Memory B cell (primary cell): ENCODE measurements around the gene TNS1.
"Not testable (repeated sequence)": the region's sequence is repeated elsewhere in the genome, so short reads cannot be mapped to it uniquely, and the experiment has no call there.

Source experiments
- ATAC-seq: fragments of 150-1000 bp; cut with Tn5 transposase; 2 replicates; pipeline ENCODE4 v1.10.0; 2021; ENCODE audit warnings: low read depth, mild to moderate bottlenecking, moderate library complexity
- DNase-seq, 2 donors: peaks; one replicate each; pipeline ENCODE4 v3.0.0; 2022; ENCODE audit warnings: low spot score in 2 of 2
- H3K27ac Mint-ChIP-seq: one replicate; pipeline ENCODE4 v1.8.0; 2022; ENCODE audit warnings: mild to moderate bottlenecking, moderate library complexity, mixed read lengths
- H3K27me3 Mint-ChIP-seq: one replicate; pipeline ENCODE4 v1.8.0; 2022; ENCODE audit warnings: mixed read lengths
- H3K36me3 Mint-ChIP-seq: one replicate; pipeline ENCODE4 v1.8.0; 2022; ENCODE audit warnings: mild to moderate bottlenecking, mixed read lengths
- H3K4me1 Mint-ChIP-seq: one replicate; pipeline ENCODE4 v1.8.0; 2022; ENCODE audit warnings: mixed read lengths
- H3K4me3 Mint-ChIP-seq: one replicate; pipeline ENCODE4 v1.8.0; 2022; ENCODE audit warnings: mild to moderate bottlenecking, moderate library complexity, mixed read lengths
- H3K9me3 Mint-ChIP-seq: one replicate; pipeline ENCODE4 v1.8.0; 2022; ENCODE audit warnings: mixed read lengths

TNS1 gene

DNA sequence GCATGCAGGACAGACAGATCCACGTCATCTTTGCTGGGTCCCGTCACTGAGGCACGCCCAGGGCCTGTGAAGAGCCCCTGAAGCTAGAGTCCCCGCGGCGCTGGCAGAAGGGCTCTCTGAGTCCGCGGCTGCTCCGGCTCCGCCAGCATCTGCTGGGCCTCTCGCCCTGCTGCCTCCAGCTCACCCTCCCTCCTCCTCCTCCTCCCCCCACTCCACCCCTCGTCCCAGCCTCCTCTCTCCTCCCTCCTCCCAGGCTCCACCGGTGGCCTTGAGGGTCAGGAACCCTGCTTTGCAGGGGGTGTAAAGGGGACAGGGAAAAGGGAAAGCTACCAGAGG is at the start of gene TNS1:
TNS1 (minus strand) TSS at position 151 of the 336 bp plus-strand sequence; CDS start at position 28, 123 bp downstream.
- H3K4me1 Mint-ChIP-seq, result no peaks in the 10 kb centered on the region
- no peaks in the 10 kb centered on the region for H3K9me3 Mint-ChIP-seq
- H3K36me3 Mint-ChIP-seq, result no peaks in the 10 kb centered on the region
- no peak within 1 kb of the TSS for H3K4me3 Mint-ChIP-seq
- H3K27me3 Mint-ChIP-seq, result peaks cover 24% of the 10 kb centered on the region
- DNase-seq (no peak), ATAC-seq (no peak)
- no peak within 1 kb of the TSS for H3K27ac Mint-ChIP-seq

- H3K27ac Mint-ChIP-seq, result no peak overlapping the region
- H3K4me1 Mint-ChIP-seq, result no peaks in the 10 kb centered on the region
- peaks cover 8% of the 10 kb centered on the region for H3K9me3 Mint-ChIP-seq
- H3K36me3 Mint-ChIP-seq, result peaks cover 3% of the 10 kb centered on the region
- ATAC-seq (no peak), DNase-seq (no peak)
- H3K4me3 Mint-ChIP-seq, result no peak overlapping the region
- H3K27me3 Mint-ChIP-seq, result peaks cover 11% of the 10 kb centered on the region
These were observed 49.1 kb upstream of the TNS1 start for GRCh38 chr2:218051903-218052302.

DNA sequence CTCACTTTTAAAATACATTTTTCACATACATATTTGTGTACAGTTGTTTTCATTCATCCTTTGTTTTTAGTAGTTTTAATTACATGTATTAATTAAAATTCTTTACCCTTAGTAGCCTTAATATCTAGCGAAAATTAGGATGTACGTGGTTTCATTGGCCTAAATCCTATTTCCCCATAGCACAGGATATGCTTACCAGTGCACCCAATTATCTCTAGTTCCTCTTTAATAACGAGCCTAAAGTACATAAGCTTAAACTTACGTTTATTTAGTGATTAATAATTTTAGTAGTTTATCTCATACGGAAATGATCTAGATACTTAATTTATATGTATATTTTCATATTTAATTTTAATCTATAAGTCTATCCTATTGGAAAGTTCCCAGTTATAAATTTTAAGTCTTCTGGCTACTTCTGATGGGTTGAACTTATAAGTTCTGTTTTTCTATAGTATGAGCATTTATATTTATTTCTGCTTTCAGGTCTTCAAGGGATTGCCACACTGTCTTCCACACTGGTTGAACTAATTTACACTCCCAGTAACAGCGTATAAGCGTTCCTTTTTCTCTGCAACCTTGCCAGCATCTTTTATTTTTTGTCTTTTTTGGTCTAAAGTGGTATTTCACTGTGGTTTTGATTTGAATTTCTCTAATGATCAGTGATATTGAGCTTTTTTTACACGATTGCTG is 44.9 kb upstream of the TNS1 start:
- H3K4me3 Mint-ChIP-seq, result no peak overlapping the region
- H3K27me3 Mint-ChIP-seq, result peaks cover 7% of the 10 kb centered on the region
- H3K9me3 Mint-ChIP-seq, result peaks cover 11% of the 10 kb centered on the region
- DNase-seq, result no peak
- no peak overlapping the region for H3K27ac Mint-ChIP-seq
- H3K4me1 Mint-ChIP-seq, result peaks cover 3% of the 10 kb centered on the region
- H3K36me3 Mint-ChIP-seq, result peaks cover 5% of the 10 kb centered on the region
- ATAC-seq, result peak; percentile 47

DNA sequence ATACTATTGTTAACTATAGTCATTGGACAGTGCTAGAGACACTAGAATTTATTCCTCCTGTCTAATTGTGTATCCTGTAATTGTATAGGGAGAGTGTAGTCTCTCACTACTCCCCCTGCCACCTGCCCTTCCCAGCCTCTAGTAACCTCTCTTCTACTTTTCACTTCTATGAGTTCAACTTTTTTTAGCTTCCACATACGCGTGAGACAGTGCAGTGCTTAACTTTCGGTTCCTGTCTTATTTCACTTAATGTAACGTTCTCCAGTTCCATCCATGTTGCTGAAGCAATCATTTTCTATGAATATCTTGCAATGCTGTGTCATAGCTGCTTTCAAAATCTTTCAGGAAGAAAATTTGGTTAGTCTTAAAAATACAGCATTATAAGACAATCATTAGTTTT is 43.4 kb upstream of the TNS1 start:
- Mint-ChIP-seq H3K27ac (no peak overlapping the region), H3K27me3 (peaks cover 1% of the 10 kb centered on the region), H3K9me3 (peaks cover 11% of the 10 kb centered on the region), H3K4me3 (no peak overlapping the region), H3K4me1 (peaks cover 3% of the 10 kb centered on the region), H3K36me3 (peaks cover 5% of the 10 kb centered on the region)
- ATAC-seq, result peak; percentile 69
- no peak for DNase-seq

DNA sequence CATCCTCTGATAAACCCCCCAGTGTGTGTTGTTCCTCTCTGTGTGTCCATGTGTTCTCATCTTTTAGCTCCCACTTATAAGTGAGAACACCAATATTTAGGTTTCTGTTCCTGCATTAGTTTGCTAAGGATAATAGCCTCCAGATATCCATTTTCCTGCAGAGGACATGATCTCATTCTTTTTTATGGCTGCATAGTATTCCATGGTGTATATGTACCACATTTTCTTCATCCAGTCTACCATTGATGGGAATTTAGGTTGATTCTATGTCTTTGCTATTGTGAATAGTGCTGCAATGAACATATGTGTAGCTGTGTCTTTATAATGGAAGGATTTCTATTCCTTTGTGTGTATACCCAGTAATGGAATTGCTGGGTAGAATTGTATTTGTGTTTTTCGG is 41.8 kb upstream of the TNS1 start:
- not testable (repeated sequence) for DNase-seq, H3K36me3 Mint-ChIP-seq, H3K27me3 Mint-ChIP-seq, ATAC-seq, H3K9me3 Mint-ChIP-seq, H3K4me1 Mint-ChIP-seq, H3K4me3 Mint-ChIP-seq, H3K27ac Mint-ChIP-seq

DNA sequence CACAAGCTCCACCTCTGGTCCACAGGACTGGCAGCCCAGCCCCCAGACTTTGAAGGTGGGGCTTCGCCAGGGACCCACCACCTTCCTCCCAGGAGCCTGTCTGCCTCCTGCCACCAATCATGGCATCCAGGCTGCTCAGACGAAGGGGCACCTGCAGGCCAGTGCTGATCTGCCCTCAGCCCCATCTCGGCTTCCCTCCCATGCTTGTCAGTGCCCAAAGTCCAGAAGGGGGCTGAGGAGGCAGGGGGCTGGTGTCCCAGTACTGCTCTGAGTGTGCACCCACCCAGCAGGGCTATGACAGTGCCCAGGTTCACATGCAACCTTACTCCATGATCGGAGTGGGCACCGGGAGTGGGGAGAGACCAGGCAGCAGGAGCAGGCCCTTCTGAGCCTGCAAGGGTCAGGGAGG is 40.9 kb upstream of the TNS1 start:
- ATAC-seq (no peak), DNase-seq (no peak)
- Mint-ChIP-seq H3K9me3 (peaks cover 3% of the 10 kb centered on the region), H3K27ac (no peak overlapping the region), H3K4me1 (peaks cover 6% of the 10 kb centered on the region), H3K27me3 (peaks cover 13% of the 10 kb centered on the region), H3K4me3 (no peak overlapping the region), H3K36me3 (peaks cover 2% of the 10 kb centered on the region)

GRCh38 chr2:218043100-218043499 is 40.3 kb upstream of the TNS1 start:
- H3K36me3 Mint-ChIP-seq, result peaks cover 2% of the 10 kb centered on the region
- no peak for ATAC-seq
- DNase-seq, result no peak
- no peak overlapping the region for H3K4me3 Mint-ChIP-seq
- H3K4me1 Mint-ChIP-seq, result peaks cover 6% of the 10 kb centered on the region
- no peak overlapping the region for H3K27ac Mint-ChIP-seq
- peaks cover 3% of the 10 kb centered on the region for H3K9me3 Mint-ChIP-seq
- H3K27me3 Mint-ChIP-seq, result peaks cover 14% of the 10 kb centered on the region

- H3K27me3 Mint-ChIP-seq, result peaks cover 14% of the 10 kb centered on the region
- peaks cover 2% of the 10 kb centered on the region for H3K36me3 Mint-ChIP-seq
- peaks cover 3% of the 10 kb centered on the region for H3K9me3 Mint-ChIP-seq
- H3K4me3 Mint-ChIP-seq, result no peak overlapping the region
- peaks cover 6% of the 10 kb centered on the region for H3K4me1 Mint-ChIP-seq
- H3K27ac Mint-ChIP-seq, result no peak overlapping the region
- ATAC-seq (no peak), DNase-seq (no peak)
These were observed 38.7 kb upstream of the TNS1 start for GRCh38 chr2:218041302-218042168.

DNA sequence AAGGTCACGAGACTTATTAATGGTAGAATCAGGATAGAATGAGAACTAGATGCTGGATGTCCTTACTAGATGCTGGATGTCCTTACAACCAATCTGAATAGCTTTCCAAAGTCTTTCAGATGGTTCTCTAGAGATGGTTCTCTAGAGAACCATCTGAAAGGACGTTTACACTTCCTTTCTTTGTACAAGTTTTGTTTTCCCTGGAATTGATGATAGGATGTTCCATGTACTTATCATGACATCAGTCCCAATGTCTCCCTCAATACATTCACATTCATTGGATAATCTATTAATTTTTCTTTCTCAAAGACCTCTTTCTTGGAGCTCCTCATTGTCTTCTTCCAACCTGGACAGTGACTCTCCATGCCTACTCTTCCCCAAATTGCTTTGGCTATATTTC is 38.1 kb upstream of the TNS1 start:
- Mint-ChIP-seq H3K27ac (no peak overlapping the region), H3K27me3 (peaks cover 14% of the 10 kb centered on the region), H3K9me3 (peaks cover 3% of the 10 kb centered on the region), H3K36me3 (peaks cover 2% of the 10 kb centered on the region), H3K4me1 (peaks cover 3% of the 10 kb centered on the region), H3K4me3 (no peak overlapping the region)
- DNase-seq (no peak), ATAC-seq (no peak)

DNA sequence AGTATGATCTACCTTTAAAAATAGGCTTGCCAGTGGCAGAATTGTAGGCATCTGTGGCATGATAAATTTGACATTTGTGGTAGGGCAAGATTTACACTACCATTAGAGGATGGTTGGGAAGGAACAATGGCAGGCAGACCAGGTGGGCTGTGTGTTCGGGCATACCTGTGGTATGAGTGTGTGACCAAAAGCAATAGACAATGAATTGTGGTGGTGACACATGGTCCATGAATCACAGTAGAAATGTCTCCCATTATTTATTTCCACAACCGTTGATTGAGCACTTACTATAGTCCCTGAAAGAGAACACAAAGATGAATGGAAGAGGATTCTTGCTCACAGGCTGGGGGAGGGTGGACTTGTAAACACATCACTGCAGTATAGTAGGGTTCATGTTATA is 36.4 kb upstream of the TNS1 start:
- no peaks in the 10 kb centered on the region for H3K9me3 Mint-ChIP-seq
- no peak overlapping the region for H3K27ac Mint-ChIP-seq
- peaks cover 4% of the 10 kb centered on the region for H3K4me1 Mint-ChIP-seq
- no peak for ATAC-seq
- no peaks in the 10 kb centered on the region for H3K36me3 Mint-ChIP-seq
- DNase-seq, result no peak
- no peak overlapping the region for H3K4me3 Mint-ChIP-seq
- peaks cover 15% of the 10 kb centered on the region for H3K27me3 Mint-ChIP-seq

- Mint-ChIP-seq H3K27ac (no peak overlapping the region), H3K27me3 (peaks cover 15% of the 10 kb centered on the region), H3K4me3 (no peak overlapping the region), H3K4me1 (peaks cover 6% of the 10 kb centered on the region), H3K9me3 (no peaks in the 10 kb centered on the region), H3K36me3 (no peaks in the 10 kb centered on the region)
- DNase-seq, result no peak
- ATAC-seq, result no peak
These were observed 33.6 kb upstream of the TNS1 start for GRCh38 chr2:218036371-218036770.

GRCh38 chr2:218035463-218036100 is 32.8 kb upstream of the TNS1 start:
- H3K4me1 Mint-ChIP-seq, result peaks cover 6% of the 10 kb centered on the region
- no peak for ATAC-seq
- H3K27me3 Mint-ChIP-seq, result peaks cover 15% of the 10 kb centered on the region
- DNase-seq, result no peak
- peak overlapping the region; percentile 35 for H3K4me3 Mint-ChIP-seq
- no peak overlapping the region for H3K27ac Mint-ChIP-seq
- H3K36me3 Mint-ChIP-seq, result no peaks in the 10 kb centered on the region
- no peaks in the 10 kb centered on the region for H3K9me3 Mint-ChIP-seq

DNA sequence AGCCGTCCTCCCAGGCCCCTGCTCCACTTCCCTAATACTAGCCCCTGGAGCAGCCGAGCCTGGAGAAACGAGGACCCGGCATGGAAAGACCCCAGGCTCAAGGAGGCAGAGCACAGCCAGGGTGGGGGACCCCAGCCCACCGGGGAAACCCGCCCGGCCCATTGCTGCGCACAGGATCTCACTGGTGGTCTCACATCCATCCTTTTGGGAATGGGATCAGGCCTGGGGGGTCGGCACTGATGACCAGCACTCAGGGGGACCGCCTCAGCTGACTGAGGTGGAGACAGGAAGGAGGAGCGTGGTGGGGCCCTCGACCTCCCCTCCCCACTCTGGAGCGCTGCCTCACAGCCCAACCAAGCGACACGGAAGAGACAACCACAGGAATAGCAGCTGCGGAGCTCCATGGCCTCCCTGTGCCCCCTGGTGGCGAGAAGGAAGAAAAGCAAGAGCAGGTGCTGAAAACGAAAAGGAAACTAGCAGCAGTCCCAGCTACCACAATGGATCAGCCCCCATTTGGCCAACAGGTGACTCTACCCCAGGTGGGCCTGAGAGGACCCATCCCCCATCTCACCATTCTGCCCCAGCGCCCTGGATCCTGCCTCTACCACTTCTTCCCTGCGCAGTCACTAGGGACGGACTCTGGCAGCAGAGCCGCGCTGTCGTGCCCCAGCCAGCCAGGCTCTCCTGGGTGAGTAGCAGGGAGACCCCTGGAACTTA is 31.9 kb upstream of the TNS1 start:
- H3K27ac Mint-ChIP-seq, result not testable (repeated sequence)
- ATAC-seq, result peak; percentile 86

More for the DNA sequence above, 31.9 kb upstream of the TNS1 start:
- DNase-seq, result peak; percentile 40 to 46
- not testable (repeated sequence) for H3K4me1 Mint-ChIP-seq, H3K9me3 Mint-ChIP-seq, H3K36me3 Mint-ChIP-seq
- Mint-ChIP-seq H3K4me3 (peak overlapping the region; percentile 74), H3K27me3 (peaks cover 11% of the 10 kb centered on the region)
